Measurements from ENCODE around the gene SLC25A43.

SLC25A43 gene

DNA sequence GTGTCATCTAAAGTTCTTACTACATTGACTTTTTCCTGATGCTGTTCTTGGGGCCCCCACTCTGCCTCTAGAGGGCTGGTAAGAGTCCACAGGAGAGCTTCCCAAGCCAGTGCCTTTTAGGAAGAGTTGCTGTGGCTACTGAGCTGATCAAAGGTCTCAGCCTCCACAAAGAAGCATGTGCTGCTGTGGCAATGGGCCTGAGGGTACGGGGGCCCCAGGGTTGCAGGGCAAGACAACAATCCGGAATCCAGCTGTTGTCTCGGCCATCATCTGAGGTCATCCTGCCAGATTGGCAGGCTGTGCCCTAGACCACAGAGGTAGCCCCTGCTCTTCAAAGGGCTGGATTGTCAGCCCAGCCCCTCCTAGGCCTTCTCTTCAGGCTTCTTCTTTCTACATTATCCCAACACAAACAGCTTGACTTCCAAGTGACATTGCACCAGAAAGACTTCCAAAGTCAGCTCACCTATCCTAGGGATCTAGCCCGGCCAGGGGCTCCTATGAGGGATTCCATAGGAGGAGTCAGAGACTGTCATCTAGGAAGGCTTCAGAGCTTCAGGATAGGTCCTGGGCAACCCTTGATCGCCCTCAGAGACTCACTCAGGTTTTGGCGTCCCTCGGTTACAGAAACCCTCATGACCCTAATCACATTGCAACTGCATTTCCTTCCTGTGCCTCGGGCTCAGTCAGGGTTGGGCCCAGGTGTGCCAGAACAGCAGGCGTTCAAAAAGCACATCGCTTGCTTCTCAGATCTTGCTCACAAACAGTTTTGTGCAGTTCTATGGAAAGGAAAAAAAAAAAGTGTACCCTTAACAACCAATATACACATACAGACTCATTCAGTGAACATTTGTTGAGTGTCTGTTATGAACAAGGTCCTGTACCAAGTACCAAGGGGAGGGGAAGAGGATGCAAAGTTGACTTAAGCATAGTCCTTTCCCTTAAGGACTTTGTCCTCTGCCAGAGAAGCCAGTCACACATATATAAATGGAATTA is 96.9 kb downstream of the SLC25A43 start:
- no peak for DNase-seq (ENCODE audit: low read depth, low spot score)

DNA sequence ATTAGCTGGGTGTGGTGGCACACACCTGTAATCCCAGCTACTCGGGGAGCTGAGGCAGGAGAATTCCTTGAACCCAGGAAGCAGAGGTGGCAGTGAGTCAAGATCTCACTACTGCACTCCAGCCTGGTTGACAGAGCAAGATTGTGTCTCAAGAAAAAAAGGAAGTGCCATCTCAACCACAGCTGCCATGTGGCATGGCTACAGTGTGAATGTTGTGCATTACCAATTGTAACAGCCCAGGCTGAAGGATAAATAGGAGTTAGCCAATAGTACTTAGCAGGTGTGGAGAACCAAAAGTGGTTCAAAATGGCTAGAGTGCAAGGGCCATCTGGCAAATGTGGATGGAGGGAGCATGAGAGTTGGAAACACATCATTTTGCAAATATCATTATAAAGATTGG is 98.0 kb downstream of the SLC25A43 start:
- no peak for DNase-seq (ENCODE audit: low read depth, low spot score)

DNA sequence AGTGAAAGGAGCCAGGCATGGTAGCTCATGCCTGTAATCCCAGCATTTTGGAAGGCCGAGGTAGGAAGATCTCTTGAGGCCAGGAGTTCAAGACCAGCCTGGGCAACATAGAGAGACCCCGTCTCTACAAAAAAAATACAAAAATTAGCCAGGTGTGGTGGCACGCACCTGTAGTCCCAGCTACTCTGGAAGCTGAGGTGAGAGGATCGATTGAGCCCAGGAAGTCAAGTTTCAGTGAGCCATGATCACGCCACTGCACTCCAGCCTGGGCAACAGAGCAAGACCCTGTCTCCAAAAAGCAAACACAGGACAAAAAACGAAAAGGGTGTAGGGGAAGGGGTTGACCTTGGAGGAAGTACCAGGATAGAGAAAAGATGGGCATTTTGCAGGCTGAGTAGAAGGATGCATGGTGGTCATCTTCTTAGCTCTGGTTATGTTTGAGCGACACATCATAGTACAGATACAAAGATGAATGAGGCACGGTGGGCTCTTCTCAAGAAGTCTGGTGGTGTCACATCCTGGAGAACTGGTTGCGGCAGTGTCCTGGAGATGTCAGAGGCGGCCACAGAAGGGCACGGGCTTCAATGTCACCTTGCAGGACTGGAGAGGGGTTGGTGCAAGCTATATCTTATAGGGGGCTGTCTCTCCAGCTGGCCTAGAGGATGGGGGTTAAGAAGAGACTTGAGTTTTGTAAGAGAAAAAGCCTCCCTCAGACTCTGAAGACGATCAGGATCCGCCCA is 101.1 kb downstream of the SLC25A43 start:
- DNase-seq (ENCODE audit: low read depth, low spot score), result no peak

DNA sequence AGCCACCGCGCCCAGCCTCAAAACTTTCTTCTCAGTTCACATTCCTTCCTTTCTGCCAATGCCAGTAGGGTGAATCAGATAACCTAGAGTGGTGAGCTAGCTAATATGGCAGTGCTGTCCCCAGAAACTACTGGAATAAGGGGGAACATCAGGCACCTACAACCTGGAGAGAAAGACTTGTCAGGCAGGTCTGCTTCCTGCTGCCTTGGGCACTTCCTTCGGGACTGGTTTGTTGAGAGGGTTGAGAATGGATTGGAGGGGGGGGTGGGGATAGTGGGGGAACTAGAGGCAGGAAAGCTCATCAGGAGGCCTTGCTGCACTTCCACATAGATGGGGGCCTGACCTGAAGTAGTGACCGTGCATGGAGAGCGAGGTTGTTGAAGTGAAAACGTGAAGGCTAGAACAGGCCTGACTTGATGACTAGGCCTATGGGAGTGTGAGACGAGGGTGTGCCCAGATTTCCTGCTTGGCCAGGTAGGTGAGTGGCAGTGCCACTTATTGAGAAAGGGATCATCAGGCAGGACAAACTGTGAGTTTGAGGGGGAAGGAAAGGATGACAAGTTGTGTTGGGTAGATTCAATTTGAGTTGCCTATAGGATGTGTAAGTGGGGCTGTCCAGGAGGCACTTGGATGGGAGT is 102.5 kb downstream of the SLC25A43 start:
- DNase-seq (ENCODE audit: low read depth, low spot score), result no peak

DNA sequence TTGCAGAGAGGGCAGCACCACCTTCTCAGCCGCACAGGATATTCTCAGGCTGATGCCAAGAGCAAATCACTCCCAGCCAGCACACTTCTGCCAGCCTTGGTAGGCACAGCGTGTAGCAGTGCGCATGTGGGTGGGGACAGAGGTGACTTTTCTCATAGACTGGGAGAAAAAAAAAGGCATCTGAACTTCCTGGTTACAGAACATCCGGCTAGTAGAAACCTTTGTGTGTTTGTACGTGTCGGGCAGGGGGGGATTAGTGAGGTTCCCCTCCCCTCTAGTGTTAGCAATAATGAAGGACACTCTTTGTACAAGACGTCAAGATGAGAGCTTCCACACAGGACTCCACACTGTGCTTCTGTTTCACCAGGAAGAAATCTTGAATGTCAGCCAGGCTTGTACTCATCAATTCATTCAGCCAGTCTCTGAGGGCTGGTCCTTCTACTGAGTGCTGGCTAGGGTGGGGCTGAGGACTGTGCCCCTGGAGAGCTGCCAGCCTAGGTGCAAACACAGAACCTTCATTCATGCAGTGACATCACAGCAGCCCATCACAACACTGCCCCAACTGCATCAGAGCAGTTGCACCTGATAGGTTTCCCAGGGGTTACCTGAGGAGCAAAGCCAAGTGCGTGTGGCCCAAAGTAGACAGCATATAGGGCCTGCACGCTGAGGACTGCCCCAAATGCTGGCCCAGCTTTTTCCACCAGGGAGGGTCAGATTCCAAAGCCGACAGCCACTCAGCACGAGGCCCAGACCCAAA is 103.8 kb downstream of the SLC25A43 start:
- DNase-seq (ENCODE audit: low read depth, low spot score), result no peak

DNA sequence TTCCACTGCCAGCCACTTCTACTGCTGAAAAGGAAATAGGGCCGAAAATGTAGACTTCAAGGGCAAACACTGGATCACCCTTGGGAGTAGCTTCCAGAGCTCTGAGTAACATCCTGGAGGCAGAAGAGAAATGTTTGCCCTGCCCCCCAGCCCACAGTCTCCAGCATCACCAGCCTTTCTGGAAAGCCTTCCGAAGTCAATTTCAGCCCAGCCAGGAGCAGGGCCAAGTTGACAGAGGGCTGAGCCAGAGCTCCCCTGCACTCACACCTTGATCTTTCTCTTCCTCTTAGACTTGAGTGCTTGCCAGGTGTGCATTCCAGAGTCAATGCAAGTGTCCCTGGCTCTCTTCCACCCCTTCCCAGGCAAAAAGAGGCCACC is 104.3 kb downstream of the SLC25A43 start:
- DNase-seq (ENCODE audit: low read depth, low spot score), result no peak

All from brain pericyte (primary cell).